ENCODE data around the gene MRPL38.
"Not testable (repeated sequence)": the region's sequence is repeated elsewhere in the genome, so short reads cannot be mapped to it uniquely, and the experiment has no call there.

The MRPL38 gene

GRCh38 chr17:75885860-75886259 lies 18.8 kb downstream of the MRPL38 start:
- not testable (repeated sequence) for H3K9ac ChIP-seq (ENCODE audit: low read length in 2 of 2); H3K4me3 ChIP-seq (ENCODE audit: low read length in 2 of 2); H3K27me3 ChIP-seq (ENCODE audit: control insufficient read depth in 1 of 2, insufficient read depth in 2 of 2, low read length in 2 of 2); H3K9me3 ChIP-seq (ENCODE audit: control insufficient read depth in 2 of 2, low read length in 2 of 2); H3K4me1 ChIP-seq (ENCODE audit: control insufficient read depth, insufficient read depth, low read length); H3K27ac ChIP-seq (ENCODE audit: low read length)
- H3K36me3 ChIP-seq (ENCODE audit: control insufficient read depth in 2 of 2, insufficient read depth in 2 of 2, low read length in 2 of 2): peaks cover 10 to 12% of the 10 kb centered on the region in 2 donors

DNA sequence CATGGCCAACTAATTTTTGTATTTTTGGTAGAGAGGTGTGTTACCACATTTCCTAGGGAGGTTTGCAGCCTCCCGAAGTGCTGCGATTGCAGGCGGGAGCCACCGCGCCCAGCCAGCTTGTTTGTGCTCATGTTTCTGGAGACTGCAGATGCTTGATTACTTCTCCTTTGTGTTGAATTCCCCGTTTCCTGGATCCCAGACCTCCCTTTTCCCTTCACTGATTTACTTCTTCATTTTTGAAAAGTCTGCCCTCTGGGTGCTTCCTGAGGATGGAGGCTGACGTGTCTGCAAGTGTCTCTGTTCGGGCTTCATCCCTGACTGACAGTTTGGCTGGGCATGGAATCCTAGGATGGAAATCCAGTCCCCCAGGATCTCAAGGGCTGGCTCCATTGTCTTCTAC lies 19.3 kb downstream of the MRPL38 start:
- Histone ChIP-seq H3K9me3 (ENCODE audit: control insufficient read depth in 2 of 2, low read length in 2 of 2) (no peaks in the 10 kb centered on the region), H3K4me3 (ENCODE audit: low read length in 2 of 2) (no peak overlapping the region), H3K36me3 (ENCODE audit: control insufficient read depth in 2 of 2, insufficient read depth in 2 of 2, low read length in 2 of 2) (peaks cover 7 to 9% of the 10 kb centered on the region in 2 donors), H3K27me3 (ENCODE audit: control insufficient read depth in 1 of 2, insufficient read depth in 2 of 2, low read length in 2 of 2) (no peaks in the 10 kb centered on the region), H3K27ac (ENCODE audit: low read length) (no peak overlapping the region), H3K4me1 (ENCODE audit: control insufficient read depth, insufficient read depth, low read length) (no peaks in the 10 kb centered on the region), H3K9ac (ENCODE audit: low read length in 2 of 2) (no peak overlapping the region)

- no peaks in the 10 kb centered on the region for H3K27me3 ChIP-seq (ENCODE audit: control insufficient read depth in 1 of 2, insufficient read depth in 2 of 2, low read length in 2 of 2)
- no peaks in the 10 kb centered on the region for H3K36me3 ChIP-seq (ENCODE audit: control insufficient read depth in 2 of 2, insufficient read depth in 2 of 2, low read length in 2 of 2)
- no peak overlapping the region for H3K27ac ChIP-seq (ENCODE audit: low read length)
- H3K9ac ChIP-seq (ENCODE audit: low read length in 2 of 2): no peak overlapping the region
- H3K4me3 ChIP-seq (ENCODE audit: low read length in 2 of 2): no peak overlapping the region
- peaks cover 10% of the 10 kb centered on the region for H3K4me1 ChIP-seq (ENCODE audit: control insufficient read depth, insufficient read depth, low read length)
- H3K9me3 ChIP-seq (ENCODE audit: control insufficient read depth in 2 of 2, low read length in 2 of 2): no peaks in the 10 kb centered on the region
These were observed 22.8 kb downstream of the MRPL38 start for GRCh38 chr17:75881678-75882454.

DNA sequence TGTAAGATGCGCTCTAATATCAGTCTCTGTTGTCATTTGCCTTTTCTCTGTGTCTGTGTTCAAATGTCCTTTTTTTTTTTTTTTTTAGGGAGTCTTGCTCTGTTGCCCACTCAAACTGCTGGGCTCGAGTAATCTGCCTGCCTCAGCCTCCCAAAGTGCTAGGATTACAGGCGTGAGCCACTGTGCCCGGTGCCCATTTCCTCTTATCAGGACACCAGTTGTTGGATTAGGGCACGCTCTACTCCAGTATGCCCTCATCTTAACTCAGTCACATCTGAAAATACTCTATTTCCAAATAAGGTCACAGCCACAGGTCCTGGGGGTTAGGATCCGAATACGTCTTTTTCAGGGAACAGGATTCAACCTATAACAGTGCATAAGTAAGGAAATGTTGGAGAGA lies 24.4 kb downstream of the MRPL38 start:
- peaks cover 26% of the 10 kb centered on the region for H3K4me1 ChIP-seq (ENCODE audit: control insufficient read depth, insufficient read depth, low read length)

DNA sequence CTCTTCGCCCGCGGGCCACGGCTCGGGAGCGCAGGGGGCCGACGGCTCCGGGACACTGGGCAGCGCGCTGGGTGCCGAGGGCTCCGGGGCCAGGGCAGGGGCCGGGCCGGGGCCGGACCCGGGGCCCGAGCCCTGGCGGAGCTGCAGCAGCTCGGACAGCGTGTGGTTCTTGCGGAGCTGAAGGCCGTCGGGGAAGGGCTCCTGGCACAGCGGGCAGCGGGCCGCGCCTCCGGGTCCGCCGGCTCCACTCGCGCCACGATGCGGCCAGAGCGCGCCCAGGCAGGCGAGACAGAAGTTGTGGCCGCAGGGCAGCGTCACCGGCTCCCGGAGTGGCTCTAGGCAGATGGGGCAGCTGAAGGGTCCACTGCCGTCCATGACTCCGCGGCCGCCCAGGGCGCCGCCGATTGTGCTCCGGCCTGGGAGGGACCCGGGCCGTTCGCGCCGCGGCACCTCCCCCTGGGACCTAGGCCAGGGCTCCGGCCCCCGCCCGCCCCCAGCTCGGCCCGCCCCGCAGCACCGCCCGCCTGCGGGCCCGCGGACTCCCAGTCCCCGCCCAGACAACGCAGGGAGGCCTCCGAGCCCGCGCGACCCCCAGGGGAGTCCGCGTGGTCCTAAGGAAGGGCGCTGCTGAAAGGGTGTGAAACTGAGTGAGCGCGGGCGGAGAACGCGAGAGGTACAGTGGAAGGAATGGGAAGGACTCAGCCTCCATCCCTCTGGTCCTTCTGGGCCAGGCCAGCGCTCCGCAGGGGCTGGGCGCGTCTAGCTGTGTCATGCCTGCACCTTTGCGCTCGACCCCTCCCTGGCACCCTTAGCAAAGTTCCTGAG lies 26.3 kb downstream of the MRPL38 start, which contains the start of gene TRIM47:
TRIM47 (minus strand) TSS at position 408 of the 825 bp plus-strand sequence; CDS start at position 375, 33 bp downstream.
- Histone ChIP-seq H3K4me1 (ENCODE audit: control insufficient read depth, insufficient read depth, low read length) (peaks cover 45% of the 10 kb centered on the region), H3K36me3 (ENCODE audit: control insufficient read depth in 2 of 2, insufficient read depth in 2 of 2, low read length in 2 of 2) (peaks cover 4 to 12% of the 10 kb centered on the region in 2 donors), H3K4me3 (ENCODE audit: low read length in 2 of 2) (peak within 1 kb of the TSS; percentile 70 to 88), H3K9me3 (ENCODE audit: control insufficient read depth in 2 of 2, low read length in 2 of 2) (no peaks in the 10 kb centered on the region), H3K27me3 (ENCODE audit: control insufficient read depth in 1 of 2, insufficient read depth in 2 of 2, low read length in 2 of 2) (no peaks in the 10 kb centered on the region), H3K27ac (ENCODE audit: low read length) (peak within 1 kb of the TSS; percentile 93), H3K9ac (ENCODE audit: low read length in 2 of 2) (peak within 1 kb of the TSS; percentile 84 to 99)

More for the DNA sequence above, 24.4 kb downstream of the MRPL38 start:
- no peaks in the 10 kb centered on the region for H3K9me3 ChIP-seq (ENCODE audit: control insufficient read depth in 2 of 2, low read length in 2 of 2)
- H3K27me3 ChIP-seq (ENCODE audit: control insufficient read depth in 1 of 2, insufficient read depth in 2 of 2, low read length in 2 of 2): no peaks in the 10 kb centered on the region
- H3K27ac ChIP-seq (ENCODE audit: low read length): no peak overlapping the region
- peaks cover 0 to 2% of the 10 kb centered on the region in 2 donors for H3K36me3 ChIP-seq (ENCODE audit: control insufficient read depth in 2 of 2, insufficient read depth in 2 of 2, low read length in 2 of 2)
- H3K4me3 ChIP-seq (ENCODE audit: low read length in 2 of 2): no peak overlapping the region
- no peak overlapping the region for H3K9ac ChIP-seq (ENCODE audit: low read length in 2 of 2)

DNA sequence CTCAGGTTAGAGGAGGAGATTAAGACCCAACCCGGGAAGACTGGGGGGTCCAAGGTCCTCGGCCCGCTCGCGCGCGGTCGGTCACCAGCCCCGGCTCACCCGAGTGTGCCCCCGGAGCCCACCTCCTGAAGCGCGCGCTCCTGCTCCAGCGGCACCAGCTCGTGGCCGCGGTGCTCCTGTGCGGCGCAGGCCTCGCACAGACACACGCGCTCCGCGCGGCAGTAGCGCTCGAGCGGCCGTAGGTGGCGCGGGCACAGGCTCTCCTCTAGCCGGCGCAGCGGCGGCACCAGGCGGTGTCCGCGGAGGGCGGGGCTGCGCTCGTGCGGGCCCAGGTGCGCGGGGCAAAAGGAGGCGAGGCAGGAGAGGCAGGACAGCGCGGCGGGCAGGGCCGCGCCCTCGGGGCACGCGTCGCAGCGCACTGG lies 26.9 kb downstream of the MRPL38 start:
- Histone ChIP-seq H3K36me3 (ENCODE audit: control insufficient read depth in 2 of 2, insufficient read depth in 2 of 2, low read length in 2 of 2) (peaks cover 4 to 12% of the 10 kb centered on the region in 2 donors), H3K27me3 (ENCODE audit: control insufficient read depth in 1 of 2, insufficient read depth in 2 of 2, low read length in 2 of 2) (no peaks in the 10 kb centered on the region), H3K9ac (ENCODE audit: low read length in 2 of 2) (peak overlapping the region; percentile 84 to 99), H3K4me1 (ENCODE audit: control insufficient read depth, insufficient read depth, low read length) (peaks cover 51% of the 10 kb centered on the region), H3K27ac (ENCODE audit: low read length) (peak overlapping the region; percentile 93), H3K9me3 (ENCODE audit: control insufficient read depth in 2 of 2, low read length in 2 of 2) (no peaks in the 10 kb centered on the region), H3K4me3 (ENCODE audit: low read length in 2 of 2) (peak overlapping the region; percentile 70 to 88)

- peak overlapping the region; percentile 70 to 88 for H3K4me3 ChIP-seq (ENCODE audit: low read length in 2 of 2)
- peak overlapping the region; percentile 84 to 99 for H3K9ac ChIP-seq (ENCODE audit: low read length in 2 of 2)
- peaks cover 57% of the 10 kb centered on the region for H3K4me1 ChIP-seq (ENCODE audit: control insufficient read depth, insufficient read depth, low read length)
- H3K27ac ChIP-seq (ENCODE audit: low read length): peak overlapping the region; percentile 93
- no peaks in the 10 kb centered on the region for H3K27me3 ChIP-seq (ENCODE audit: control insufficient read depth in 1 of 2, insufficient read depth in 2 of 2, low read length in 2 of 2)
- peaks cover 4 to 12% of the 10 kb centered on the region in 2 donors for H3K36me3 ChIP-seq (ENCODE audit: control insufficient read depth in 2 of 2, insufficient read depth in 2 of 2, low read length in 2 of 2)
- no peaks in the 10 kb centered on the region for H3K9me3 ChIP-seq (ENCODE audit: control insufficient read depth in 2 of 2, low read length in 2 of 2)
These were observed 27.5 kb downstream of the MRPL38 start for GRCh38 chr17:75876938-75877751.

DNA sequence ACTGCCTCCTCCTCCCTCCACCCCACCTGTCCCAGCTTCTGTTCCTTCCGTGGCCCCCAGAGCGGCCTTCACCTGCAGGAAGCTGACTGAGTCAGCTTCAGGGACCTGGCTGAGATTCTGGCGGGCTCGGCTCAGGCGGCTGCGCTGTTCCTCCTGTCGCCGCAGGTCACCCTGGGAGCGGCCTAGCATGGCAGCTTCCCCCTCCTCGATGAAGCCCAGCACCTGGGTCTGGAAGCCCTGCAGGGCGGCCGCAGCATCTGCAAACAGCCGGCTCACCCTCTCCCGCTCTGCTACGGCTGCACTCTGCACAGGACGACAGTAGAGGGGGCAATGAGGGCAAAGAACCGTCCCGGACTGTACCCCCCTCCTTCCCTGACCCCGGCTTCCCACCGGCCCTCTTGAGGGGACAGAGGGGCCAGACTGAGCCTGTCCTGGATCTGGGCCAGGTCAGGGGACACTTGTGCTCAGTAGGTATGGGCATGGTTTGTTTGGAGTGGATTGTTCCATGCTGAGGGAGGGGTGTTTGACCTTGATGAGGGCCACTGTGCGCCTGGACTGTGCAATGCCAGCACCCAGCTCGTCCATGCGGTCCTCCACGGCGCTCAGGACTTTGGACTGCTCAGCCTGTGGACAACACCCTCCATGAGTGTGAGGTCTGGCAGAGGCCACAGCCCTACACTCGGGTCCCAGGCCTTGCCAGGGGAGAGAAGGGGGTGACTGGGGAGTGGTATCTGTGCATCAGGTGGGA lies 28.3 kb downstream of the MRPL38 start:
- Histone ChIP-seq H3K4me1 (ENCODE audit: control insufficient read depth, insufficient read depth, low read length) (peaks cover 57% of the 10 kb centered on the region), H3K9me3 (ENCODE audit: control insufficient read depth in 2 of 2, low read length in 2 of 2) (no peaks in the 10 kb centered on the region), H3K27me3 (ENCODE audit: control insufficient read depth in 1 of 2, insufficient read depth in 2 of 2, low read length in 2 of 2) (no peaks in the 10 kb centered on the region), H3K9ac (ENCODE audit: low read length in 2 of 2) (peak overlapping the region; percentile 84 to 99), H3K27ac (ENCODE audit: low read length) (peak overlapping the region; percentile 93), H3K4me3 (ENCODE audit: low read length in 2 of 2) (peak overlapping the region; percentile 70 to 88), H3K36me3 (ENCODE audit: control insufficient read depth in 2 of 2, insufficient read depth in 2 of 2, low read length in 2 of 2) (peaks cover 4 to 12% of the 10 kb centered on the region in 2 donors)

- Histone ChIP-seq H3K4me1 (ENCODE audit: control insufficient read depth, insufficient read depth, low read length) (peaks cover 58% of the 10 kb centered on the region), H3K36me3 (ENCODE audit: control insufficient read depth in 2 of 2, insufficient read depth in 2 of 2, low read length in 2 of 2) (peaks cover 4 to 12% of the 10 kb centered on the region in 2 donors), H3K4me3 (ENCODE audit: low read length in 2 of 2) (peak overlapping the region; percentile 70 to 88), H3K9ac (ENCODE audit: low read length in 2 of 2) (peak overlapping the region; percentile 47 to 99), H3K27me3 (ENCODE audit: control insufficient read depth in 1 of 2, insufficient read depth in 2 of 2, low read length in 2 of 2) (no peaks in the 10 kb centered on the region), H3K9me3 (ENCODE audit: control insufficient read depth in 2 of 2, low read length in 2 of 2) (no peaks in the 10 kb centered on the region), H3K27ac (ENCODE audit: low read length) (peak overlapping the region; percentile 93)
These were observed 28.8 kb downstream of the MRPL38 start for GRCh38 chr17:75875940-75876189.

Measured in stomach smooth muscle (tissue), 2 donors.